WI38 (cell line): Measurements from ENCODE around the gene CHD2.
A peak's percentile ranks its signal among the peaks of the same experiment; 100 is the strongest.

Source experiments
- H3K4me3 ChIP-seq: 2 replicates; pipeline ENCODE4 v1.5.1; 2011; ENCODE audit warnings: low read depth, mild to moderate bottlenecking, control low read depth, low read length
- TF ChIP-seq, protein P1 (sequence below): IDR thresholded peaks from 2 replicates; pipeline ENCODE4 v1.5.1; 2012; ENCODE audit warnings: low read depth, mild to moderate bottlenecking, control low read depth, low read length

CHD2 gene

DNA sequence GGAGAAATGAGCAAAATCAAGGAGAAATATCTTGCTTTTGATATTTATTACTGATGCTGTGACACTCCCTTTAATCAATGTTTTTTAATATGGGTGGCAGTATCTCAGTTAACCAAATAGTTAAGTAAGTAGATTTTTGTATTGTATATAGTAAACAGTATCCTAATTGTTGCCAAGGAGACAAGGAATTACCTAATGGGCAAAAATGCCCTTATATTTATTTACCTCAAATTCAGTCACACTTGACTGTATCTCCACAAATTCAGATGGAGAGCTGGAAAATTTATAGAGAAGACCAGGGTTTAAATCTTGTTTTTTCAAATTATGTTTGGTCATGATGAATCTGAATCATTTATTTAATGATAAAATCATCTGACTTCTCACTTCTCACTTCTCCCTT, 3.6 kb upstream of the CHD2 start:
- no peak overlapping the region for H3K4me3 ChIP-seq
- TF ChIP-seq, protein P1, sequence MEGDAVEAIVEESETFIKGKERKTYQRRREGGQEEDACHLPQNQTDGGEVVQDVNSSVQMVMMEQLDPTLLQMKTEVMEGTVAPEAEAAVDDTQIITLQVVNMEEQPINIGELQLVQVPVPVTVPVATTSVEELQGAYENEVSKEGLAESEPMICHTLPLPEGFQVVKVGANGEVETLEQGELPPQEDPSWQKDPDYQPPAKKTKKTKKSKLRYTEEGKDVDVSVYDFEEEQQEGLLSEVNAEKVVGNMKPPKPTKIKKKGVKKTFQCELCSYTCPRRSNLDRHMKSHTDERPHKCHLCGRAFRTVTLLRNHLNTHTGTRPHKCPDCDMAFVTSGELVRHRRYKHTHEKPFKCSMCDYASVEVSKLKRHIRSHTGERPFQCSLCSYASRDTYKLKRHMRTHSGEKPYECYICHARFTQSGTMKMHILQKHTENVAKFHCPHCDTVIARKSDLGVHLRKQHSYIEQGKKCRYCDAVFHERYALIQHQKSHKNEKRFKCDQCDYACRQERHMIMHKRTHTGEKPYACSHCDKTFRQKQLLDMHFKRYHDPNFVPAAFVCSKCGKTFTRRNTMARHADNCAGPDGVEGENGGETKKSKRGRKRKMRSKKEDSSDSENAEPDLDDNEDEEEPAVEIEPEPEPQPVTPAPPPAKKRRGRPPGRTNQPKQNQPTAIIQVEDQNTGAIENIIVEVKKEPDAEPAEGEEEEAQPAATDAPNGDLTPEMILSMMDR, result no peak

DNA sequence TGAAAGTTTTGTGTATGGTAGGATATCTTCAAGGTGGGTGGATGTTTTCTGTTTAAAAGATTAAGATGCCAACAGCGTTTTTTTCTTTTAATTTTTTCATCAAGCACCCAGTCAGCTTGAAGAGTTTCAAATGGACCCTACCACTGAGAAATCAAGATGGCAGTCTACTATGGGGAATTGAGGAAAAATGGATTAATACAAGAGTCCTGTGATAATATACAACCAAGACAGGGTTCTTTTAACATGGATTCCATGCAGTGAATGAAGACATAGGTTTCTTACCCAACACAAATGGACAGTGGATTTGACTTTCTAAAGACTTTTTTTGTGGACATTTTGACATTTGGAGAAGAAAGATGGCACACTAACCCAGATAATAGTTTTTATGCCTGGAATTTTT, 2.5 kb upstream of the CHD2 start:
- TF ChIP-seq, protein P1, result no peak
- no peak overlapping the region for H3K4me3 ChIP-seq

DNA sequence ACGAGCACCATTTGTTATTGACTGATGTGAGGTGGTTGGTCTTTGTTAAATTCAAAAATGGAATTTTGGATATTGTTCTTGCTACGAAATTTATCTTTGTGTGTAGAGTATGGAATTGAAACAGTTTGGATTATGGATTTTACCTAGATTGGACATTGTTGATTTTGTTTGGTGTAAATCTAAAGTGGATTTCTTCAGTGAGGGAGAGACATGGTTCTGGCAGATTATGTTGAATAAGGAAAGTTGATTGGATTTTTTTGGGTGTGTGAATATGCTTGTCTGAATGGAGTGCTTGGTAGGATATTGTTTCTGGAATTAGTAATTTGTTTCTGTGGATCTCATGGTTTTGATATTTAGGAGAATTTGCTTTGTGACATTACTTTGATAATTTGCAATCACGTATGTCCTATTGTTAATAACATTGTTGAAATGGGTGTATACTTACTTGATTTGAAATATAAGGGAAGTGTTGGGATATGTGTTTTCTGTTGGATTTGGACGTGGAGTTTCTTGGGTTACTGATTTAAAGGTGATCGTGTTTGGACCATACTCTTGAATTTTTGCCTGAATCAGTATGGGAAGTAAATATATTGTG, 1.0 kb upstream of the CHD2 start:
- TF ChIP-seq, protein P1, result no peak
- no peak overlapping the region for H3K4me3 ChIP-seq

DNA sequence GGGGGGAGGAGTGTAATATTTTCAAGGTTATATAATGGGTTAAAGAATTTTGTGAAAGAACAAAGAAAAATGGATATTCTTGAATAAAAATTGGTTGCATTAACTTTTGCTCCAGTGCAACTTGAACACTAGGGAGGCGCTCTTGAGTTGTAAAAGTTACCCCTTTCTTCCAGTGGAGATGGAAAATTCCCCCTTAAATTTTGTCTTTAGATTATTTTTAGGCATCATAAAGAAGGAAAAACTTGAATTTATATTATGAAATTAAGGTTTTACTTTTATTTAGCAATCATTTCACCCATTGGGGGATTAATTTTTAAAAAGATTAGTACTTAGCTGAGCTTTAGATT, 550 bp upstream of the CHD2 start:
- TF ChIP-seq, protein P1, result no peak
- peak overlapping the region; percentile 92 for H3K4me3 ChIP-seq

DNA sequence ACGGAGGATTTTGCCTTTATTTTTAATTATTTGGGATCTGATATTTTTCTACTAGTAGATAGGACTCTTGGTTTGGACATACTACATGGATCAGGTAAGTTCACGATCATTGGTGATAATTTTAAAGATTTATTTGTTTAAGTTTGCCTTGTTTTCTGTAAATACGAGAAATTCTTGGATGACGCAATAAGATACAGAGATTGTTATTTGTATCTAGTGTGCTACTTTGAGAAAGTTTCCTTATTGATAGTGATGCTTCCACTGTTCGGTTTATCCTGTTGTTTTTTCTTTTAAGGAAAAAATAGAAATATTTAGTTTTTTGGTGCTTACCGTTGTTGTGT, 577 bp downstream of the CHD2 start:
- TF ChIP-seq, protein P1, result no peak
- H3K4me3 ChIP-seq, result peak overlapping the region; percentile 92

DNA sequence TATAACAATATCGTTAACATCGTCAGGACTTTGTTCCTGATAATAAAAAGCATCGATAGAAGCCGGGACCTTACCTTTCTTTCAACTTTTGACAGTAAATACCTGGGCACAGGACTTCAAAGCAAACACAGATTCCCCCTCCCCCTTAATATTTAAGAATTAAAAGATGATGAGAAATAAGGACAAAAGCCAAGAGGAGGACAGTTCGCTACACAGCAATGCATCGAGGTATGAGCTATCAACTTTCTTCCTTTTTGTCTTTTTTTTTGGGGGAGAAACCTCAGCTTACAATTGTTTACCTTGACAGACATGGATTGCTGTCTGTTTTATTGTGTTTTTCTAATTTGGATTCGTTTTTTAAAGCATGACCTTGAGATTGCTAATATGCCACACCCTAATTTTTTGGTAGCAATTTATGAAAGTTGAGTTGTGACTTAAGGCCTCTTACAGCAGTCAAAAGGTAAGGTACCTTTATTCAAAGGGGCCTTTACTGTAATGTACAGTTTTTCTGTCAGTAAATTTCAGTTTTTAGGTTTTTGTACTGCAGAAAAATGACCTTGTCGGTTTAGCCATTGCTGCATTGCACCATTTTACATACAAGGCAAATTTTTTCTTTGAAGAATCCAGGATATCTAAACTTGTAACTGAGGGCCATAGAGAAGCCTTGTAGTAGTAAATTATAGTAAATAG, 1.1 kb downstream of the CHD2 start:
- TF ChIP-seq, protein P1, result no peak
- peak overlapping the region; percentile 92 for H3K4me3 ChIP-seq

DNA sequence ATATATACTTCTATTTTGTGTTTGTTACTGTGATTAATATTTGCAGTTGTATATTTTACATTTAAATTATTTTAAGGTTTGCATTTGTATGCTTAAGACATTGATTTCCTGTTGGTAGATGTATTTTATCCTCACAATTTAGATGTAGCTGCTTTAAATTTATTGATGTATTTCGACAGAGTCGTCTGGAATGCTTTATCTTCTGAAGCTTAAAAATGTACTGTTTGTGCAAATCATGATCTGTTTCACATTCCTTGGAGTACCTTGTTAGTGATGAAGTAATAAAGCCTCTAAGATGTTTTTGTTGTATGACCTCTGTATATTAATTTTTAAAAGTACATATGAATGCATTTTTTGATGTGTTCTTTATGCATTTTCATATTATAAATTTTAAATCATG, 1.9 kb downstream of the CHD2 start:
- TF ChIP-seq, protein P1, result no peak

More for the DNA sequence above, 1.9 kb downstream of the CHD2 start:
- peak overlapping the region; percentile 92 for H3K4me3 ChIP-seq
